Astrocyte (in vitro differentiated cells and primary cell): ENCODE data around the gene KRTAP5-8.

Source experiments
- CTCF ChIP-seq: IDR thresholded peaks from 2 replicates; pipeline ENCODE4 v1.5.1; 2011; ENCODE audit warnings: low read depth, mild to moderate bottlenecking, inconsistent platforms, low read length, moderate library complexity; ENCODE audit not compliant: insufficient read depth
- EZH2 ChIP-seq: IDR thresholded peaks from 2 replicates; pipeline ENCODE4 v1.6.1; 2012; ENCODE audit warnings: mild to moderate bottlenecking, low read length, inconsistent platforms; ENCODE audit not compliant: insufficient read depth

DNA sequence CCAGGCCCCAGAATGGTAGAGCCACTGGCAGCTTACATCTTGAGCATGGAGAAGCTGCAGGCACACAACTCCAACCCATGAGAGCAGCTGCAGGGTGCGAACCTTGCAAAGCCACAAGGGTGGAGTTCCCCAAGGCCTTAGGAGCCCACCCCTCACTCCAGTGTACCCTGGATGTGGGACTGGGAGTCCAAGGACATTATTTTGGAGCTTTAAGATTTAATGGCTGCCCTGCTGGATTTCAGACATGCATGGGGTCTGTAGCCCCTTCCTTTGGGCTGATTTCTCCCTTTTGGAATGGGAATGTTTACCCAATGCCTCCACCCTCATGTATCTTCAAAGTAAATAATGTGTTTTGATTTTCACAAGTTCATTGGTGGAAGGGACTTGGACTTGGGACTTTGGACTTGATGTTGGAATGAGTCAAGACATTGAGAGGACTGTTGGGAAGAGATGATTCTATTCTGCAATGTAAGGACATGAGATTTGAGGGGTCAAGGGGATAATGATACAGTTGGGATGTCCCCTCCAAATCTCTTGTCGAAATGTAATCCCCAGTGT, 11.8 kb upstream of the KRTAP5-8 start:
- no peak for TF ChIP-seq CTCF
- no peak for TF ChIP-seq EZH2
